ENCODE results near the gene SDCBP2. TPM values are rescaled to one million over a fixed set of nuclear protein-coding genes. Genes with fewer than 3 reads are reported as not detected.

The SDCBP2 gene
- total RNA-seq, 1 experiment from 2014 or later = 1.9 TPM

DNA sequence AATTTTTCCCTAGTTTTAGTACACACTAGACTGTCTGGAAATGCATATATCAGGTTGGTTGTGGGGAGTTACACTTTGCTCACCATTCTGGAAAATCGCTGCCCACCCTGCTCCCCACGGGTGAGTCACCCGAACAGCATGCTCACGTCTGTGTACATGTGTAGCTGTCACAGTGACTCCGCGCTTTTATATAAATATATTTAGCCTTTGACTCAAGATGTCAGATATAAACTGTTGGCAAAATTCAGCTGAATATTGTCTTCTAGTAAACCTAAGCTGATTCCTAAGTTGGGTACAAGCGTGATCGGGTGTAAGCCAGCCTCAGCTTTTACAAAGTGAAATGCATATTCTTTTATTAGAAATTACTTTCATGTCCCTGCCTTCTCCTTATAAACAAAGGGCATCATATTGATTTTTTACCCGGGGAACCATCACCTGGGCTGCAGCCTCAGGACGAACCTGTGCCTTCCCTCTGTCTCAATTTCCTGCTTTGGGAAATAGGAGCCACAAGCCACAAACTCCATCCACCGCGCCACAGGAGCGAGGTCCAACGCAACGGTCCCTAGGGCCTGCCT, 4.3 kb downstream of the SDCBP2 start:
- H2BK15ac ChIP-seq (ENCODE audit: low read depth, low read length) = no peak overlapping the region
- H3K27me3 ChIP-seq (ENCODE audit: insufficient read depth, low read length) = no peaks in the 10 kb centered on the region
- no peak overlapping the region for H4K8ac ChIP-seq (replicated peaks; ENCODE audit: insufficient read length, low read depth, low read length)
- H3K56ac ChIP-seq (ENCODE audit: insufficient read length, low read depth, low read length) = no peak overlapping the region
- no peak overlapping the region for H2BK20ac ChIP-seq (ENCODE audit: low read depth, low read length, poor library complexity, severe bottlenecking)
- no peak overlapping the region for H3K14ac ChIP-seq (ENCODE audit: insufficient read depth, low read length)
- no peak overlapping the region for H2AFZ ChIP-seq (ENCODE audit: low read length)
- H3K4ac ChIP-seq (ENCODE audit: low read depth, low read length) = no peak overlapping the region
- H3K9ac ChIP-seq (ENCODE audit: extremely low read depth, insufficient read length, low read length) = peak overlapping the region; percentile 79
- Mint-ChIP-seq H3K27me3 (ENCODE audit: low read depth) (peaks cover 9% of the 10 kb centered on the region), H3K36me3 (ENCODE audit: insufficient read depth in 1 of 3, low read depth in 3 of 3) (peaks cover 0 to 4% (median 0%) of the 10 kb centered on the region in 3 experiments; a peak in 2 of 7 replicates), H3K4me1 (peaks cover 4 to 11% of the 10 kb centered on the region in 2 experiments; a peak in 3 of 4 replicates), H3K9me3 (no peaks in the 10 kb centered on the region), H3K4me3 (no peak overlapping the region; a peak in 1 of 5 replicates), H3K27ac (no peak overlapping the region)
- no peak overlapping the region for H2BK120ac ChIP-seq (ENCODE audit: low read depth, low read length, poor library complexity, severe bottlenecking)
- H3K79me2 ChIP-seq (ENCODE audit: insufficient read depth, low read length) = peaks cover 6% of the 10 kb centered on the region; the same call in 1 of the 2 replicates
- peaks cover 11% of the 10 kb centered on the region for H3K79me1 ChIP-seq (ENCODE audit: insufficient read depth, low read depth, low read length, poor library complexity, severe bottlenecking)
- no peak overlapping the region for H2BK12ac ChIP-seq (ENCODE audit: insufficient read length, low read depth, low read length)
- peaks cover 9% of the 10 kb centered on the region for H3K23me2 ChIP-seq (ENCODE audit: insufficient read length, low read depth, low read length, poor library complexity, severe bottlenecking)
- H2AK5ac ChIP-seq (ENCODE audit: insufficient read length, low read length) = no peak overlapping the region
- WGBS (ENCODE audit: extremely low coverage, insufficient read length, low lambda C conversion rate) = no CpG with 5 or more reads among the region's 15 CpGs
- no peaks in the 10 kb centered on the region for H4K20me1 ChIP-seq (ENCODE audit: control insufficient read depth, insufficient read depth, insufficient read length)
- H4K5ac ChIP-seq (ENCODE audit: insufficient read length, low read depth, low read length) = no peak overlapping the region
- H3K23ac ChIP-seq (ENCODE audit: insufficient read length, low read depth, low read length) = no peak overlapping the region
- H3K4me1 ChIP-seq (ENCODE audit: insufficient read depth, low read length) = 0 out of 2 replicates have a peak, but pooled peaks cover 4% of the 10 kb centered on the region
- no peak overlapping the region for H3K27ac ChIP-seq (ENCODE audit: insufficient read length, low read depth, low read length)
- TF ChIP-seq, protein P1, sequence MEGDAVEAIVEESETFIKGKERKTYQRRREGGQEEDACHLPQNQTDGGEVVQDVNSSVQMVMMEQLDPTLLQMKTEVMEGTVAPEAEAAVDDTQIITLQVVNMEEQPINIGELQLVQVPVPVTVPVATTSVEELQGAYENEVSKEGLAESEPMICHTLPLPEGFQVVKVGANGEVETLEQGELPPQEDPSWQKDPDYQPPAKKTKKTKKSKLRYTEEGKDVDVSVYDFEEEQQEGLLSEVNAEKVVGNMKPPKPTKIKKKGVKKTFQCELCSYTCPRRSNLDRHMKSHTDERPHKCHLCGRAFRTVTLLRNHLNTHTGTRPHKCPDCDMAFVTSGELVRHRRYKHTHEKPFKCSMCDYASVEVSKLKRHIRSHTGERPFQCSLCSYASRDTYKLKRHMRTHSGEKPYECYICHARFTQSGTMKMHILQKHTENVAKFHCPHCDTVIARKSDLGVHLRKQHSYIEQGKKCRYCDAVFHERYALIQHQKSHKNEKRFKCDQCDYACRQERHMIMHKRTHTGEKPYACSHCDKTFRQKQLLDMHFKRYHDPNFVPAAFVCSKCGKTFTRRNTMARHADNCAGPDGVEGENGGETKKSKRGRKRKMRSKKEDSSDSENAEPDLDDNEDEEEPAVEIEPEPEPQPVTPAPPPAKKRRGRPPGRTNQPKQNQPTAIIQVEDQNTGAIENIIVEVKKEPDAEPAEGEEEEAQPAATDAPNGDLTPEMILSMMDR (conservative IDR thresholded peaks at IDR 0.05) = no peak
- peak overlapping the region; percentile 86 for H3K18ac ChIP-seq (ENCODE audit: insufficient read length, low read depth, low read length)
- H3K9me3 ChIP-seq (ENCODE audit: control insufficient read depth, low read depth, low read length) = no peaks in the 10 kb centered on the region
- H3T11ph ChIP-seq (ENCODE audit: low read length) = no peak overlapping the region
- H3K4me2 ChIP-seq (ENCODE audit: insufficient read depth, insufficient read length, low read length) = peak overlapping the region; percentile 90
- no peak for DNase-seq
- H2BK5ac ChIP-seq (ENCODE audit: insufficient read length, low read length) = no peak overlapping the region
- H4K91ac ChIP-seq (ENCODE audit: insufficient read length, low read depth, low read length) = no peak overlapping the region

Data from H9 (cell line).